Aorta (tissue), 5 donors: ENCODE measurements around the gene IL21R. TPM values are rescaled to one million over a fixed set of nuclear protein-coding genes. Genes with fewer than 3 reads are reported as not detected.
"Not testable (repeated sequence)": the region's sequence is repeated elsewhere in the genome, so short reads cannot be mapped to it uniquely, and the experiment has no call there.

ENCODE experiments used
- ATAC-seq: fragments of 200-7000 bp; cut with Tn5 transposase; one replicate; pipeline ENCODE4 v1.9.1; 2022; ENCODE audit warnings: moderate library complexity; ENCODE audit not compliant: low FRiP score
- DNase-seq, 2 donors: peaks; one replicate each; pipeline ENCODE4 v3.0.0-alpha.2; 2020
- H3K27ac ChIP-seq, 2 donors: one replicate each; pipeline ENCODE4 v1.5.1; 2013; ENCODE audit warnings: low read length in 2 of 2, mild to moderate bottlenecking in 2 of 2, moderate library complexity in 2 of 2, control low read depth in 1 of 2, inconsistent platforms in 1 of 2, low read depth in 1 of 2
- H3K27me3 ChIP-seq, 2 donors: one replicate each; pipeline ENCODE4 v1.6.1; 2013; ENCODE audit warnings: control low read depth in 1 of 2, low read length in 1 of 2, mild to moderate bottlenecking in 1 of 2, moderate library complexity in 1 of 2; ENCODE audit not compliant: insufficient read depth in 2 of 2, control insufficient read depth in 1 of 2
- H3K36me3 ChIP-seq, 2 donors: one replicate each; pipeline ENCODE4 v1.6.1; 2013; ENCODE audit warnings: control low read depth in 1 of 2, low read length in 1 of 2, mild to moderate bottlenecking in 1 of 2; ENCODE audit not compliant: insufficient read depth in 2 of 2, control insufficient read depth in 1 of 2
- H3K4me1 ChIP-seq, 2 donors: one replicate each; pipeline ENCODE4 v1.6.1; 2013; ENCODE audit warnings: low read length in 2 of 2, control low read depth in 1 of 2, mild to moderate bottlenecking in 1 of 2, moderate library complexity in 1 of 2; ENCODE audit not compliant: insufficient read depth in 2 of 2, control insufficient read depth in 1 of 2
- H3K4me3 ChIP-seq, 2 donors: one replicate each; pipeline ENCODE4 v1.5.1; 2013; ENCODE audit warnings: low read length in 2 of 2, control low read depth in 1 of 2, mild to moderate bottlenecking in 1 of 2
- H3K9me3 ChIP-seq: one replicate; pipeline ENCODE4 v1.6.1; 2013; ENCODE audit warnings: mild to moderate bottlenecking, low read length; ENCODE audit not compliant: control insufficient read depth
- WGBS, 2 donors: extraction: QIAGEN DNeasy Blood & Tissue Kit; methylation state at CpG; one replicate each; pipeline ENCODE4 v1.1.7; 2013; 5-methylcytosine and 5-hydroxymethylcytosine counted together
- intact Hi-C, 2 donors: fragments of 100-400 bp; cut with DNase I; formaldehyde crosslinking; loops; one replicate each; pipeline versions ENCODE4 v1.14.2 to v1.15.0; 2022
- polyA plus RNA-seq, 2 donors: library from polyadenylated mRNA; stranded (reverse); fragments of 200-250 nt; gene quantifications; one replicate each; pipeline ENCODE4 v1.2.3, GENCODE V29; 2013
- total RNA-seq, 2 donors: library from RNA; stranded (reverse); fragmentation: NEBNext Ultra II Directional; extraction: Animal tissue kit (Norgen Biotek cat#: 25700); gene quantifications; one replicate each; pipeline ENCODE4 v1.2.1, GENCODE V29; 2021
- donor health status: healthy with polysubstance abuse.
- donor health status: Bipolar disorder and iron deficiency.
- donor health status: DM: no; HTN: no; CAD: no.
- donor health status: DM: no; HTN: no; CAD: no.
- donor health status: DM: yes; HTN: yes; CAD: no.

The IL21R gene
- total and polyA plus RNA-seq, 4 donors = 0.08 to 3.8 (median 0.65) TPM; not detected in 1

DNA sequence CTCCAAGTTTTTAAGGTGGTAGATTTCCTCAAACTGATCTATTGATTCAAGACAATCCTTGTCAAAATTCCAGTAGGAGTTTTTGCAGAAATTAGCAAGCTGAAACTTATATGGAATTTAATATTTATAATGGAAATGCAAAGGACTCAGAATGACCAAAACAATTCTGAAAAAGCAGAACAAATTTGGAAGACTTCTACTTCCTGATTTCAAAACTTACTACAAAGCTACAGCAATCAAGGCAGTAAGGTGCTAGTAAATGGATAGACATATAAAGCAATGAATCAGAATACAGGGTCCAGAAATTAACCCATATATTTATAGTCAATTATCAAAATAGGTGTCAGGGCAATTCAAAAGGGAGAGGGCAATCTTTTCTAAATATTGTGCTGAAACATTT is 11.8 kb upstream of the IL21R start:
- H3K9me3 ChIP-seq = peaks cover 5% of the 10 kb centered on the region
- no peak overlapping the region for H3K27ac ChIP-seq
- ATAC-seq (no peak), DNase-seq (no peak)
- H3K4me1 ChIP-seq = no peaks in the 10 kb centered on the region
- H3K27me3 ChIP-seq = no peaks in the 10 kb centered on the region
- H3K4me3 ChIP-seq = no peak overlapping the region
- H3K36me3 ChIP-seq = no peaks in the 10 kb centered on the region
- intact Hi-C loops = no loop called here

DNA sequence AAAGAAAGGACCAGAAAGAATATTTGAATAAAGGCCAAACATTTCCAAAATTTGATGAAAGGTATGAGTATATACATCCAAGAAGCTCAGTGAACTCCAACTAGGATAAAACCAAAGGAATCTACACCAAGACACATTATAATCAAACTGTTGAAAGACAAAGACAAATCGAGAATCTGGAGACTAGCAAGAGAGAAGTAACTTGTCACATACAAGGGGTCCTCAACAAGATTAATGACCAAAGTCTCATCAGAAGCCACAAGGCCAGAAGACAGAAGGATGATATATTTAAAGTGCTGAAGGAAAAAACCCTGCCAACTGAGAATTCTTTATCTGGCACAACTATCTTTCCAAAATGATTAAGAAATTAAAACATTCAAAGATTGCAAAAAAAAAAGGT is 9.3 kb upstream of the IL21R start:
- Histone ChIP-seq H3K27me3 (no peaks in the 10 kb centered on the region), H3K36me3 (no peaks in the 10 kb centered on the region), H3K4me3 (no peak overlapping the region), H3K4me1 (no peaks in the 10 kb centered on the region), H3K27ac (no peak overlapping the region), H3K9me3 (peaks cover 5% of the 10 kb centered on the region)
- no peak for DNase-seq
- WGBS, 2 donors = 59 to 76% methylated on average over 1 of the region's 1 CpG
- intact Hi-C loops = no loop called here
- ATAC-seq = no peak

DNA sequence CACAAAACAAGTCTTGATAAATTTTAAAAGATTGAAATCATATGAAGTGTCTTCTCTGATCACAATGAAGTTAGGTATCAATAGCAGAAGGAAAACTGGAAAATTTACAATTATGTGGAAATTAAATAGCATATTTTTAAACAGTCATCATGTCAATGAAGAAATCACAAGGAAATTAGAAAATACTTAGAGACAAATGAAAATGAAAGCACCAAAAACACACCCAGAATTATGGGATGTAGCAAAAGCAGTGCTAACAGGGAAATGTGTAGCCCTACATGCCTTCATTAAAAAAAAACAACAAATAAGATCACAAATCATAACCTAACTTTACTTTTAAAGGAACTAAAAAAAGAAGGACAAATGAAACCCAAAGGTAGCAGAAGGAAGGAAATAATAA is 7.5 kb upstream of the IL21R start:
- ATAC-seq (no peak), DNase-seq (no peak)
- Histone ChIP-seq H3K4me3 (no peak overlapping the region), H3K4me1 (no peaks in the 10 kb centered on the region), H3K9me3 (peaks cover 1% of the 10 kb centered on the region), H3K27ac (no peak overlapping the region), H3K36me3 (no peaks in the 10 kb centered on the region), H3K27me3 (no peaks in the 10 kb centered on the region)
- intact Hi-C loops = no loop called here

DNA sequence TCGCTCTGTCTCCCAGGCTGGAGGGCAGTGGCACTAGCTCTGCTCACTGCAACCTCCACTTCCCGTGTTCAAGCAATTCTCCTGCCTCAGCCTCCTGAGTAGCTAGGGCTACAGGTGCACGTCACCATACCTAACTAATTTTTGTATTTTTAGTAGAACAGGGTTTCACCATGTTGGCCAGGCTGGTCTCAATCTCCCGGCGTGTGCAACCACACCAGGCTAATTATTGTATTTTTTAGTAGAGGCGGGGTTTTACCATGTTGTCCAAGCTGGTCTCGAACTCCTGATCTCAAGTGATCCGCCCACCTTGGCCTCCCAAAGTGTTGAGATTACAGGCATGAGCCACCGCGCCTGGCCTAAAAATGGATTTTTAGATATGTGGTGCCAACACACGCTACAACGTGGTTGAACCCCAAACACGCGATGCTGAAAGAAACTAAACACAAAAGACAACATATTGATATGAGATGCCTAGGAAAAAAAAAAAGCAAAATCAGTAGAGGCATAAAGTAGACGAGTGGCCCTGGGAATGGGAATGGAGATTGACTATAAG is 3.6 kb upstream of the IL21R start:
- WGBS, 2 donors = 83 to 86% methylated on average over 15 of the region's 15 CpGs
- H3K36me3 ChIP-seq, H3K27me3 ChIP-seq, H3K9me3 ChIP-seq, H3K27ac ChIP-seq, ATAC-seq, H3K4me3 ChIP-seq, intact Hi-C loops, H3K4me1 ChIP-seq, DNase-seq: not testable (repeated sequence)

DNA sequence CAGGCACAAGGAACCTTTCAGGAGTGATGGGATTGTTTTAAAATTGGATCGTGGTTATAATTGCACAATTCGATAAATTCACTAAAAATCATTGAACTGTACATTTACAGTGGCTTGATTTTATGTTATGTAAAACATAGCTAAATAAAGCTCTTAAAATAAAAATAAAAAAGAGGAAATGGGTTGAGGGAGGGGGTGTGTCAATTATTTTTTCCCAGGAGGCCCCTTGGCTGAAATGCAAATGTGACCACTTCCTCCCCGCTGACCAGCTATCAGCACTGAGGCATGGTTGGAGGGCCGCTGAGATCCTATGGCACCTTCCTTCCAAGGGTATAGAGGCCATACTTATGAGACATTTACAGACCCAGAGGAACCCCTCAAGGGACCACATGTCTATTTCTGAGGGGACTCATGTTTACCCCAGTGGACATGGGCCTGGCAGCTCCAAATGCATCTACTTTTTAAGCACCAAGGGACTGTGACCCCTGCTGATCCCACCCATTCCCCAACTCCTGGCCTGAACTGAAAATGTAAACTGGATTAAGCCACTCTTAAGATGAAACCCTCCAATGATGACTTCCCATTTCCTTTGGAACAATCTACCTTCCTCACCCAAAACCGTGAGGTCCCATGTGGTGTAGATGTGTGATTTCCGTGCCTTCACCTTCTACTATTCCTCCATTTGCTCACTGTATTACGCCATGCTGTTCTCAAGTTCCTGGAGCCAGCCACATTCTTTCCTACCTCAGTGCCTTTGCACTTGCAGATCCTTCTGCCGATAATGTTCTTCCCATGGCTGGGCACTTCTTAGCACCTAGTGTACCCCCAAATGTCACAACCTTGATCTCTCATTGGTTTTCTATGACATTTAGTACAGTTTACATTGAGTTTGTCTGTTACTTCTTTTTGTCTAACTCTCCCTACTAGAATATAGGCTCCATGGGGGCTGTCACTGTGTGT is 2.8 kb upstream of the IL21R start:
- Histone ChIP-seq H3K4me3 (no peak overlapping the region), H3K36me3 (no peaks in the 10 kb centered on the region), H3K27ac (no peak overlapping the region), H3K9me3 (no peaks in the 10 kb centered on the region), H3K4me1 (no peaks in the 10 kb centered on the region), H3K27me3 (no peaks in the 10 kb centered on the region)
- intact Hi-C loops = no loop called here
- 89 to 90% methylated on average over 8 of the region's 8 CpGs for WGBS, 2 donors
- DNase-seq = no peak
- no peak for ATAC-seq

DNA sequence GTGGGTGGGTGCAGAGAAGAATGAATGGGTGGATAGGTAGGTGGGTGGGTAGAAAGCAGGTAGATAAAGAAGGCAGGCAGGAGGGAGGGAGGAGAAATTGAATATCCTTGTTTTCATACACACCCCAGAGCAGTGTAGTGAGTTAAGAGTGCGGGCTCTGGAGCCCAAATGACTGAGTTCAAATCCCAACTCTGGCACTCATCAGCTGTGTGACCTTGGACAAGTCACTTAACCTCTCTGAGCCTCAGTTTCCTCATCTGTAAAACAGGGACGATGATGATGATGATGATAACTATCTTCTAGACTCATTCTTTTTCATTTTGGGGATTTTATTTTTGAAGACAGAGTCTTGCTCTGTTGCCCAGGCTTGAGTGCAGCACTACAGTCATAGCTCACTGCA is 2.0 kb upstream of the IL21R start:
- intact Hi-C loops = no loop called here
- H3K9me3 ChIP-seq = no peaks in the 10 kb centered on the region
- DNase-seq (no peak), ATAC-seq (no peak)
- no peaks in the 10 kb centered on the region for H3K4me1 ChIP-seq
- no peaks in the 10 kb centered on the region for H3K36me3 ChIP-seq
- H3K27me3 ChIP-seq = no peaks in the 10 kb centered on the region
- 97 to 100% methylated on average over 2 of the region's 2 CpGs for WGBS, 2 donors
- no peak overlapping the region for H3K27ac ChIP-seq
- no peak overlapping the region for H3K4me3 ChIP-seq

DNA sequence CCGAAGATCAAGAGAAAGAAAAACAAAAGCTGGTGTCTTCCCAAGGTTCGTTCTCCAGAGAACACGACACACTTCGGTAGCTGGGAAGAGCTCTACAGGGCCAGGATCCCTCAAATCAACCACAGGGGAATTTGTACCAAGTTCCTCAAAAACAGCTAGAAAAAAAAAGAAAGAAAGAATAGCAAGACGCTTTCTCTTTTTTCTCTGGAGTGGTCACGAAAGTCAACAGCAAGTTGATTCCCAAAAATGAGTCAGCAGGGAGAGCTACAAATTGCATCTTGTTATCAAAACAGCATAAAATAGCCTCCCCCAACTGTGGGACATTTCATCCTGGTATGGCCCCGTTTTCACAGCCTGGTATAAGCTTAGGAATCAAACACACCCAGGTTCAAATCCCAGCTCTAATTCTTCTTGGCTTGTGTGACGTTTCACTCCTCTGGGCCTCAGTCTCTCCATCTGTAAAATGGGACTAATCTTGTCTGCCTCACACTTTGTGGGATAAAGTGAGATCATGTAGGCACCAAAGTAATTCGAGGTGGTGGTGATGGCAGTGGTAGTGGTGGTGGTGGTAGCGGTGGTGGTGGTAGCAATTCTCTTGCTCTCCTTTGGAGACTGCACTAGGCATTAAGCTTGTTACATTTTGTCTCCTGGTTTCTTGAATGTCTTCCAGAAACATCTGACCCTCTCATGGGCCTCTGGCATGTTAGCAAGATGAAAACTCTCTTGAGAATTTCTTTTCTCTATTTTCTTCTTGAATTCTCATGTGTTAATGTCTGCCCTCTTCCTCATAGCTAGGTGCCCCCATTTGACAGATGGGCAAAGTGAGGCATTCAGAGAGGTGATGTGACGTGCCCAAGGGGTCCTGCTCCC is 988 bp upstream of the IL21R start:
- H3K9me3 ChIP-seq = no peaks in the 10 kb centered on the region
- 30 to 33% methylated on average over 11 of the region's 11 CpGs for WGBS, 2 donors
- H3K4me3 ChIP-seq = no peak overlapping the region
- H3K4me1 ChIP-seq = no peaks in the 10 kb centered on the region
- H3K27me3 ChIP-seq = no peaks in the 10 kb centered on the region
- intact Hi-C loops = no loop called here
- no peak for DNase-seq
- H3K36me3 ChIP-seq = no peaks in the 10 kb centered on the region
- no peak overlapping the region for H3K27ac ChIP-seq
- ATAC-seq = no peak

DNA sequence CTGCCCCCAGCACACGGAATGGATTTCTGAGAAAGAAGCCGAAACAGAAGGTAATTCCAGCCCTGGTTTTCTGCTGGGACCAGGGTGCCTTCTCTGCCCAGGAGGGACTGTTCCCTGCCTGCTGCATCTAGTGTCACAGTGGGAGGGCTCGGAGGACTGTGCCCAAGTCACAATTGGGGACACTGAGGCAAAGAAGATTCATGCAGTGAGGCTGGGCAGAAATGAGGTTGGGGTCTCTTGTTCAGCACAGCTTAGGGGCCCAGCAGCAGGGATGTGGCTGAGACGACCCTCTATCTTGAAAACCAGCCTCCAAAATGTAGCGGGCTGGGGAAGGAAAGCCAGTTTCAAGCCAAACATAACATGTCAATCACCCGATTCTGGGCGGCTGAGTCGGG is 592 bp downstream of the IL21R start:
- Histone ChIP-seq H3K27ac (no peak overlapping the region), H3K4me3 (no peak overlapping the region), H3K36me3 (no peaks in the 10 kb centered on the region), H3K9me3 (no peaks in the 10 kb centered on the region), H3K27me3 (no peaks in the 10 kb centered on the region), H3K4me1 (no peaks in the 10 kb centered on the region)
- ATAC-seq (no peak), DNase-seq (no peak)
- WGBS, 2 donors = 12 to 14% methylated on average over 8 of the region's 8 CpGs
- intact Hi-C loops = no loop called here
